HG03135 (cell line): Measurements from ENCODE around the gene TELO2.

ENCODE experiments used
- ATAC-seq: cut with Tn5 transposase; IDR thresholded peaks from one replicate; pipeline ENCODE4 v1.9.1; 2021; ENCODE audit warnings: mild to moderate bottlenecking, moderate library complexity; ENCODE audit not compliant: unreplicated experiment

Gene TELO2

GRCh38 chr16:1550696-1551095 lies 57.5 kb downstream of the TELO2 start:
- no peak for ATAC-seq

- no peak for ATAC-seq
These were observed 58.0 kb downstream of the TELO2 start for GRCh38 chr16:1551166-1551565.

GRCh38 chr16:1552129-1552528 lies 59.0 kb downstream of the TELO2 start:
- ATAC-seq: no peak

GRCh38 chr16:1553946-1554825 lies 61.0 kb downstream of the TELO2 start:
- ATAC-seq: no peak

- ATAC-seq: no peak
These were observed 61.8 kb downstream of the TELO2 start for GRCh38 chr16:1554826-1555445.

GRCh38 chr16:1556254-1556653 lies 63.1 kb downstream of the TELO2 start:
- no peak for ATAC-seq

- no peak for ATAC-seq
These were observed 63.9 kb downstream of the TELO2 start for GRCh38 chr16:1557074-1557473.

GRCh38 chr16:1557576-1557975 lies 64.4 kb downstream of the TELO2 start:
- ATAC-seq: no peak

- ATAC-seq: no peak
These were observed 66.4 kb downstream of the TELO2 start for GRCh38 chr16:1559446-1559975.
